NT2/D1 (cell line): ENCODE results near the gene SERPINF2.
"Not testable (repeated sequence)": the region's sequence is repeated elsewhere in the genome, so short reads cannot be mapped to it uniquely, and the experiment has no call there.

Experiments used
- DNase-seq: peaks from one replicate; pipeline ENCODE4 v3.0.0-alpha.2; 2011; ENCODE audit warnings: low read depth, low spot score
- H3K27me3 ChIP-seq: 2 replicates; pipeline ENCODE4 v1.6.0; 2011; ENCODE audit warnings: mild to moderate bottlenecking; ENCODE audit not compliant: insufficient read length, insufficient read depth
- H3K36me3 ChIP-seq: 2 replicates; pipeline ENCODE4 v1.6.1; 2011; ENCODE audit warnings: mild to moderate bottlenecking, low read length, mixed read lengths; ENCODE audit not compliant: insufficient read depth, insufficient read length
- H3K4me1 ChIP-seq: 2 replicates; pipeline ENCODE4 v1.5.1; 2011; ENCODE audit not compliant: insufficient read depth, insufficient read length
- H3K4me3 ChIP-seq: 2 replicates; pipeline ENCODE4 v1.5.1; 2011; ENCODE audit warnings: low read depth; ENCODE audit not compliant: insufficient read length
- H3K9ac ChIP-seq: 2 replicates; pipeline ENCODE4 v1.6.0; 2011; ENCODE audit warnings: low read depth; ENCODE audit not compliant: insufficient read length
- H3K9me3 ChIP-seq: 2 replicates; pipeline ENCODE4 v1.5.1; 2011; ENCODE audit warnings: mild to moderate bottlenecking, low read length; ENCODE audit not compliant: insufficient read depth
- SUZ12 ChIP-seq: IDR thresholded peaks from 2 replicates; pipeline ENCODE4 v1.6.1; 2011; ENCODE audit not compliant: insufficient read length, insufficient read depth; ENCODE audit errors: extremely low read depth
- YY1 ChIP-seq: IDR thresholded peaks from 2 replicates; pipeline ENCODE4 v1.6.1; 2011; ENCODE audit not compliant: insufficient read length, insufficient read depth
- ZNF274 ChIP-seq: IDR thresholded peaks from 2 replicates; pipeline ENCODE4 v1.6.1; 2011; ENCODE audit warnings: mild to moderate bottlenecking, low read depth, low read length

The SERPINF2 gene

DNA sequence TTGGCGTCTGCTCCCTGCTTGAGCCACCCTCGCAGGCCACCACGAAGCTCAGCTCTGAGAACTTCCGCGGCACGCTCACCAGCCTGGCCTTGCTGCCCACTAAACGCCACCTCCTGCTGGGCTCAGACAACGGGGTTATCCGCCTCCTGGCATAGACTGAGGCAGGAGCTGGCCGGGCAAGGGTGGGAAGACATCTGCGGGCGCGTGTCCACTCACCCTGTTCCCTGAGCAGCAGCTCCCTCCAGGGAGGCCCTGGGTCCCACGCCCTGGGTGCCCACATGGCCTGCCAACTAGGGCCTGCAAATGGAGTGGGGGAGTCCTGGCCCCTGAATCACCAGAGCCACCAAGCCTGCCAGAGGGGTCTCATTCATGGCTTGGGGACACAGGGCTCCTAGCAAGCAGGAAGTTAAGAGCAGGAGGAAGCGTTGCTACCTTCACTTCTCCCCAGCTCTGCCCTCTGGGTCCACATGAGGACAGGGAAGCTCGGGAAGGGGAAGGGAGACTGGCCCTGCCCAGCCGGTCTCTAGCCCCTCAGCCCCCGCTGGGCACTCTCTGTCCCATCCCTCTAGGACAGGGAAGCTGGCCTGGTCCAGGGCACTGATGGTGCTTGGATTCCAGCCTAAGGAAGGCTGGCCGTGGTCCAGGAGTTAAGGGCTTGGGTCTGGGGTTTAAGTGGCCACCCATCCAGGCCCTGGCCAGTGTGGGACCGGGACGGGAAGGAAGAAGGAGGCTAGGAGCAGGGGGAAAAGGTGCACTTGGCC, 5.0 kb upstream of the SERPINF2 start:
- H3K4me3 ChIP-seq, result no peak overlapping the region
- peaks cover 44% of the 10 kb centered on the region; the same call in 1 of the 2 replicates for H3K9me3 ChIP-seq
- H3K4me1 ChIP-seq, result no peaks in the 10 kb centered on the region
- TF ChIP-seq SUZ12 (no peak), ZNF274 (no peak), YY1 (no peak)
- H3K9ac ChIP-seq, result no peak overlapping the region
- no peaks in the 10 kb centered on the region for H3K27me3 ChIP-seq
- peaks cover 25% of the 10 kb centered on the region for H3K36me3 ChIP-seq
- DNase-seq, result no peak

- Histone ChIP-seq H3K9me3 (peaks cover 61% of the 10 kb centered on the region; the same call in 1 of the 2 replicates), H3K36me3 (peaks cover 11% of the 10 kb centered on the region)
- not testable (repeated sequence) for H3K4me3 ChIP-seq, H3K9ac ChIP-seq, H3K4me1 ChIP-seq, H3K27me3 ChIP-seq, DNase-seq
Measured at GRCh38 chr17:1741899-1742298, 772 bp upstream of the SERPINF2 start.

GRCh38 chr17:1743088-1743439, 393 bp downstream of the SERPINF2 start:
- Histone ChIP-seq H3K9me3 (peaks cover 49% of the 10 kb centered on the region; the same call in 1 of the 2 replicates), H3K9ac (no peak overlapping the region), H3K27me3 (no peaks in the 10 kb centered on the region), H3K4me3 (no peak overlapping the region), H3K36me3 (no peaks in the 10 kb centered on the region), H3K4me1 (no peaks in the 10 kb centered on the region)
- DNase-seq, result no peak
- TF ChIP-seq ZNF274, result no peak
- TF ChIP-seq SUZ12, result no peak
- no peak for TF ChIP-seq YY1

DNA sequence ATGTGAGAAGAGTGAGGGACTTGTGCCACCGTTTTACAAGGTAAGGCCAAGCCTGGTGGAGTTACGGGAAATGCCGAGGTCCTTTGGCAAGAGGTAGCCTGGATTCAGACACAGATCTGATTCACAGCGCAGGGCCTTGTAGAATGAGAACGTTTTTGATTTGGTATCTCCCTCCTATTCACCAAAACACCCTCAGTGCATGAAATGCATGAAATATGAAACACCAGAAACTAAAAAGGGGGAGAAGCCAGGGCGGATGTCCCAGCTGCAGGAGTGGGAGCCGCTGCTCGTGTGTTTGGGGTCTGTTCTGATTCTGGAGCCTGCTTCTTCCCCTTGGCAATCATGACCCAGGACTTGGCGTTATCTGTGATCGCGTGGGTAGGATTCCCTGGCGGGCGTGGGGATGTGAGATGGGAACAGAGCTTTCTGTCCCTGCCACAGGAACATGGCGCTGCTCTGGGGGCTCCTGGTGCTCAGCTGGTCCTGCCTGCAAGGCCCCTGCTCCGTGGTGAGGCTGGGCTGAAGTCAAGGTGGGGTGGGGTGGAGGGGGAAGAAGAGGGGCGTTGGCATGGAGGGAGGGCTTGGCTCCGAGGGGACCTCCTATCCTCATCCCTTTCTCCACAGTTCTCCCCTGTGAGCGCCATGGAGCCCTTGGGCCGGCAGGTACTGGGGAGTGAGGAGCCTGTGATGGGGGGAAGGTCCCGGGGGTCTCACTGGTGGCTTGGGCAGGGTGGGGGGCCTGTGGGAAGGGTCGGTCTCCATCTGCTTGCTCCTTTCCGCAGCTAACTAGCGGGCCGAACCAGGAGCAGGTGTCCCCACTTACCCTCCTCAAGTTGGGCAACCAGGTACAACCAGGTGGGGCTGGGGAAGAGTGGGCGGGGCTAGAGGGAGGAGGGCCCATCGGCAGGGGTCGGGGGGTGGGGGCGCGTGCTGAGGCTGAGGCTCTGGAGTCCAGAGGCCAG, 2.2 kb downstream of the SERPINF2 start:
- no peaks in the 10 kb centered on the region for H3K27me3 ChIP-seq
- no peak overlapping the region for H3K4me3 ChIP-seq
- no peak overlapping the region for H3K9ac ChIP-seq
- DNase-seq, result no peak
- no peaks in the 10 kb centered on the region for H3K36me3 ChIP-seq
- H3K9me3 ChIP-seq, result peaks cover 42% of the 10 kb centered on the region; the same call in 1 of the 2 replicates
- no peaks in the 10 kb centered on the region for H3K4me1 ChIP-seq
- TF ChIP-seq ZNF274, result no peak
- no peak for TF ChIP-seq YY1
- TF ChIP-seq SUZ12, result no peak

GRCh38 chr17:1745513-1746020, 2.9 kb downstream of the SERPINF2 start:
- Histone ChIP-seq H3K27me3 (no peaks in the 10 kb centered on the region), H3K4me3 (no peak overlapping the region), H3K36me3 (no peaks in the 10 kb centered on the region), H3K9me3 (peaks cover 42% of the 10 kb centered on the region; the same call in 1 of the 2 replicates), H3K4me1 (no peaks in the 10 kb centered on the region), H3K9ac (no peak overlapping the region)
- no peak for DNase-seq
- TF ChIP-seq YY1 (no peak), SUZ12 (no peak), ZNF274 (no peak)

DNA sequence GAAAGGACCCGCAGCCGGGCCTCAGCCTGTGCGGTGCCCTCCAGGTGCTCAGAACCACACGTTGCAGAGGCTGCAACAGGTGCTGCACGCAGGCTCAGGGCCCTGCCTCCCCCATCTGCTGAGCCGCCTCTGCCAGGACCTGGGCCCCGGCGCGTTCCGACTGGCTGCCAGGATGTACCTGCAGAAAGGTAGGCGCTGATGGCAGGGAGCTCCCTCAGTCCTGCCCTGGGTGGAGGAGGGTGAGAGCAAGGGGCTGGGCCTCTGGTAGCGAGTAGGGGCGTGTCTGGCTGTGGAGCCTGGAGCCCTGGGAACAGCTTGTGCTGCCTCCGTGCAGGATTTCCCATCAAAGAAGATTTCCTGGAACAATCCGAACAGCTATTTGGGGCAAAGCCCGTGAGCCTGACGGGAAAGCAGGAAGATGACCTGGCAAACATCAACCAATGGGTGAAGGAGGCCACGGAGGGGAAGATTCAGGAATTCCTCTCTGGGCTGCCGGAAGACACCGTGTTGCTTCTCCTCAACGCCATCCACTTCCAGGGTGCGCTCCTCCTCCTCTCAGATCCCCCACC, 4.4 kb downstream of the SERPINF2 start:
- no peaks in the 10 kb centered on the region for H3K27me3 ChIP-seq
- H3K4me3 ChIP-seq, result no peak overlapping the region
- no peaks in the 10 kb centered on the region for H3K36me3 ChIP-seq
- DNase-seq, result no peak
- H3K4me1 ChIP-seq, result no peaks in the 10 kb centered on the region
- H3K9ac ChIP-seq, result no peak overlapping the region
- H3K9me3 ChIP-seq, result peaks cover 35% of the 10 kb centered on the region; the same call in 1 of the 2 replicates
- no peak for TF ChIP-seq YY1
- TF ChIP-seq ZNF274, result no peak
- no peak for TF ChIP-seq SUZ12
